Activated CD8-positive, alpha-beta T cell treated with anti-CD3 and anti-CD28 coated beads for 36 hours (primary cell): ENCODE measurements around the gene LRCOL1. TPM values are rescaled to one million over a fixed set of nuclear protein-coding genes. Genes with fewer than 3 reads are reported as not detected.

ENCODE experiments used
- ATAC-seq: fragments of 200-7000 bp; cut with Tn5 transposase; one replicate; pipeline ENCODE4 v1.10.0; 2021; ENCODE audit warnings: mild to moderate bottlenecking, moderate library complexity
- CTCF ChIA-PET: fragments of 350-600 bp; sonication (Branson Sonifier 250); formaldehyde crosslinking; loops from one replicate; lab custom pipeline; 2021; ENCODE audit warnings: antibody characterized with exemption; lab: Charles Lee
- POLR2A ChIA-PET: fragments of 350-600 bp; sonication (Branson Sonifier 250); formaldehyde crosslinking; loops from one replicate; lab custom pipeline; 2021; ENCODE audit warnings: antibody characterized with exemption; lab: Charles Lee
- DNase-seq: peaks from one replicate; pipeline ENCODE4 v3.0.0-alpha.2; 2020
- H3K27ac Mint-ChIP-seq: one replicate; pipeline ENCODE4 v1.8.0; 2021; ENCODE audit warnings: mild to moderate bottlenecking, mixed read lengths
- H3K27me3 Mint-ChIP-seq: one replicate; pipeline ENCODE4 v1.8.0; 2021; ENCODE audit warnings: mixed read lengths
- H3K36me3 Mint-ChIP-seq: one replicate; pipeline ENCODE4 v1.8.0; 2021; ENCODE audit warnings: low read depth, mixed read lengths
- H3K4me1 Mint-ChIP-seq: one replicate; pipeline ENCODE4 v1.8.0; 2021; ENCODE audit warnings: low read depth, mixed read lengths
- H3K4me3 Mint-ChIP-seq: one replicate; pipeline ENCODE4 v1.8.0; 2021; ENCODE audit warnings: mild to moderate bottlenecking, moderate library complexity, mixed read lengths
- H3K9me3 Mint-ChIP-seq: one replicate; pipeline ENCODE4 v1.8.0; 2021; ENCODE audit warnings: mixed read lengths
- intact Hi-C: fragments of 100-400 bp; cut with micrococcal nuclease; formaldehyde crosslinking; loops from one replicate; pipeline ENCODE4 v1.10.0; 2022
- total RNA-seq, 2 experiments: library from RNA; stranded (reverse); gene quantifications; one replicate each; pipeline ENCODE4 v1.2.3, GENCODE V29; 2021
- TF ChIP-seq, protein P1 (sequence below): fragments of 200-600 bp; IDR thresholded peaks from one replicate; pipeline ENCODE4 v1.8.0; 2022; ENCODE audit warnings: antibody characterized with exemption, mild to moderate bottlenecking

Gene LRCOL1
- total RNA-seq, 2 experiments from 2014 or later: not detected

DNA sequence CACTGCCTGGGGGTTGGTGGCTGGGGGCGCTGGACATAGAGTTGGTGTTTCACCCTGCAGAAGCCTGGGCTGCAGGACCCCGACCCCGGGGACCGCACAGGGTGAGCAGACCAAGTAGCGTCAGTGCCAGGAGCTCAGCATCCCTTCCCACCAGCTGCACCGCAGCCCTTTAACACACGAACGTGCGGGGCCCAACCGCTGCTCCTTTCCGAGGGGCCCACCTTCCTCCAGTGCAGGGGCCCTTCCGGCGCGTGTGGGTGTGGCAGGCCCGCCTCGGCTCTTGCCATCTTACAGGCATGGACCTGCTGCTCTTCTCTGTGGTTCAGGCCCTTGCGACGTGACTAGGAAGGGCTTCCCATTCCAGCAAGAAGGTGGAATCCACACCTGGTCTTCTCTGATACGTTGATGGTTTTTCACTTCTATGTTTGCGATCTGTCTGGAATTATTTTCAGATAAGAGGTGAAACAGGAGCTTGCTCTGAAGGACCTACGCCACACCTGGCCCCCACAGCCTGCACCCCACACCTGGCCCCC, 47.8 kb downstream of the LRCOL1 start:
- POLR2A ChIA-PET: interaction anchor here (0.5 to 0.6 kb wide), 3 partner anchors 131 to 288 kb away, joined by 3 to 5 read pairs (median 3); no protein-coding TSS in a partner anchor
- CTCF ChIA-PET: interaction anchor here (1.7 kb wide), 1 partner anchor 147 kb away, joined by 6 read pairs; no protein-coding TSS in a partner anchor
- Mint-ChIP-seq H3K4me1 (peaks cover 19% of the 10 kb centered on the region), H3K9me3 (no peaks in the 10 kb centered on the region), H3K4me3 (no peak overlapping the region), H3K36me3 (peaks cover 1% of the 10 kb centered on the region), H3K27me3 (peaks cover 13% of the 10 kb centered on the region), H3K27ac (no peak overlapping the region)
- intact Hi-C loops: no loop called here
- no peak for DNase-seq
- TF ChIP-seq, protein P1, sequence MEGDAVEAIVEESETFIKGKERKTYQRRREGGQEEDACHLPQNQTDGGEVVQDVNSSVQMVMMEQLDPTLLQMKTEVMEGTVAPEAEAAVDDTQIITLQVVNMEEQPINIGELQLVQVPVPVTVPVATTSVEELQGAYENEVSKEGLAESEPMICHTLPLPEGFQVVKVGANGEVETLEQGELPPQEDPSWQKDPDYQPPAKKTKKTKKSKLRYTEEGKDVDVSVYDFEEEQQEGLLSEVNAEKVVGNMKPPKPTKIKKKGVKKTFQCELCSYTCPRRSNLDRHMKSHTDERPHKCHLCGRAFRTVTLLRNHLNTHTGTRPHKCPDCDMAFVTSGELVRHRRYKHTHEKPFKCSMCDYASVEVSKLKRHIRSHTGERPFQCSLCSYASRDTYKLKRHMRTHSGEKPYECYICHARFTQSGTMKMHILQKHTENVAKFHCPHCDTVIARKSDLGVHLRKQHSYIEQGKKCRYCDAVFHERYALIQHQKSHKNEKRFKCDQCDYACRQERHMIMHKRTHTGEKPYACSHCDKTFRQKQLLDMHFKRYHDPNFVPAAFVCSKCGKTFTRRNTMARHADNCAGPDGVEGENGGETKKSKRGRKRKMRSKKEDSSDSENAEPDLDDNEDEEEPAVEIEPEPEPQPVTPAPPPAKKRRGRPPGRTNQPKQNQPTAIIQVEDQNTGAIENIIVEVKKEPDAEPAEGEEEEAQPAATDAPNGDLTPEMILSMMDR: no peak
- ATAC-seq: no peak

GRCh38 chr12:132561427-132562156, 48.8 kb downstream of the LRCOL1 start:
- TF ChIP-seq, protein P1: peak; percentile 49
- Mint-ChIP-seq H3K36me3 (peaks cover 1% of the 10 kb centered on the region), H3K27ac (no peak overlapping the region), H3K4me1 (peaks cover 21% of the 10 kb centered on the region), H3K27me3 (peaks cover 14% of the 10 kb centered on the region), H3K4me3 (peak overlapping the region; percentile 76), H3K9me3 (no peaks in the 10 kb centered on the region)
- DNase-seq (peak; percentile 57), ATAC-seq (no peak)
- POLR2A ChIA-PET: interaction anchor here (0.5 to 1.2 kb wide), 5 partner anchors 27 to 289 kb away, joined by 3 read pairs; no protein-coding TSS in a partner anchor
- intact Hi-C loops: no loop called here
- CTCF ChIA-PET: interaction anchor here (0.6 to 1.6 kb wide), 17 partner anchors 8 to 272 kb away, joined by 3 to 15 read pairs (median 4); no protein-coding TSS in a partner anchor

DNA sequence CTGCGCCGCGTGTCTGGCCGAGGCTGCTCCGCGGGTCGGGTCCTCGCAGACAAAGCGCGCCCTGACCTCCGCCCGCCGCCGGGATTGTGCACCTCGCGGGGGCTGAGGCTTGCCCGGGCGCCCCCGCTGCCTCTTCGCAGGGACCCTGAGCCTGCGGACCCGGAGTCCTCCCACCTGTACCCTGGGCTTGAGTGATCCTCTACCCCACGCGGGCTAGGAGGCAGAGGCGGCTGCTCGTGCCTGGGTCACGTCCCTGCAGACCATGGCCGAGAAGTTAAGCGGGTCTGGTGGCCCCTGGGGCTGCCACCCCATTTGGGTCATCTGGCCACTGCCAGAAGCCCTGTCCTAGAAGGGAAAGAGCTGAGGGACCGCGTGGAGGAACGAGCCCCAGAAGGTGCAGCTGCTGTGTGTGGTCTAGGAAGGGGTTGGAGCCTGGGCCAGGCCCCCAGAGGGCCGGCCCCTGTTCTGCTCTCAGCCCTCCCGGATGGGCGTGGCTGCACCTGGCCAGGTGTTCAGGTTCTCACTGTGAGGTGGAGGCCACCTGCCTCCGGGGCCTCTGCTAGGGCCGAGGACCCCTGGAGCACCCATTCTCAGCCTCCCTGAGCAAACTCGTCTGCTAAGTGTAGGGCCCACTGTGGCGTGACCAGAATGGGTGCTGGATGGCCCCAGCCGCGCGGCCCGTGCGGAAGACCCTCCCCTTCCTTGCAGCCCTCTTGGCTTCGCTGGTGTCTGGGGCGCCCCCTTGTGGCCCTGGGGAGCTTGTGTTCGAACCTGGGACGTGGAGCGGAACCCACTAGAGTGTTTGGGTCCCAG, 49.6 kb downstream of the LRCOL1 start:
- H3K27me3 Mint-ChIP-seq: peaks cover 14% of the 10 kb centered on the region
- intact Hi-C loops: no loop called here
- no peaks in the 10 kb centered on the region for H3K9me3 Mint-ChIP-seq
- ATAC-seq: peak; percentile 72
- TF ChIP-seq, protein P1: peak; percentile 94
- peaks cover 1% of the 10 kb centered on the region for H3K36me3 Mint-ChIP-seq
- peak overlapping the region; percentile 76 for H3K4me3 Mint-ChIP-seq
- ChIA-PET CTCF (interaction anchor here (0.6 to 1.6 kb wide), 18 partner anchors 9 to 277 kb away, joined by 3 to 15 read pairs (median 4); no protein-coding TSS in a partner anchor), POLR2A (interaction anchor here (0.5 to 1.2 kb wide), 4 partner anchors 26 to 131 kb away, joined by 3 read pairs; no protein-coding TSS in a partner anchor)
- peak; percentile 86 for DNase-seq
- peaks cover 21% of the 10 kb centered on the region for H3K4me1 Mint-ChIP-seq
- no peak overlapping the region for H3K27ac Mint-ChIP-seq

DNA sequence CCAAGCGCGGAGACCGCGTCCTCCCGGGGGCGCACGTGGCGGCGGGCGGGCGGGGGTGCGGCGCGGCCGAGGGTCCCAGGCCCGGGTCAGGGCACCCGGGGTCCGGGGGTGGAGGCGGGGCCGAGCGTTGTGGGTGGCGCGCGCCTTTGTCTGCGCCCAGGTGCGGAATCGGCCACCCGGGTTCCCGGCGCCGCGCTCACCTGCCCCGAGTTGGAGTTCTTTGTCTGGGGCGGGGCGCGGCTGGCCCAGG, 50.1 kb downstream of the LRCOL1 start:
- TF ChIP-seq, protein P1: no peak
- Mint-ChIP-seq H3K36me3 (peaks cover 3% of the 10 kb centered on the region), H3K4me1 (peaks cover 21% of the 10 kb centered on the region), H3K9me3 (no peaks in the 10 kb centered on the region), H3K4me3 (peak overlapping the region; percentile 76), H3K27ac (no peak overlapping the region), H3K27me3 (peaks cover 14% of the 10 kb centered on the region)
- DNase-seq (peak; percentile 42), ATAC-seq (peak; percentile 14)
- intact Hi-C loops: no loop called here
- POLR2A ChIA-PET: no interaction called here
- CTCF ChIA-PET: interaction anchor here (0.7 to 1.6 kb wide), 7 partner anchors 9 to 276 kb away, joined by 3 to 15 read pairs (median 5); no protein-coding TSS in a partner anchor
